GM21786 (cell line): Measurements from ENCODE around the gene IGFBPL1.
"Not testable (repeated sequence)": the region's sequence is repeated elsewhere in the genome, so short reads cannot be mapped to it uniquely, and the experiment has no call there.

ENCODE experiments used
- ATAC-seq: cut with Tn5 transposase; IDR thresholded peaks from one replicate; pipeline ENCODE4 v1.9.1; 2021; ENCODE audit not compliant: unreplicated experiment

Gene IGFBPL1

GRCh38 chr9:38401994-38402393, 22.3 kb downstream of the IGFBPL1 start:
- no peak for ATAC-seq

GRCh38 chr9:38399191-38399590, 25.1 kb downstream of the IGFBPL1 start:
- ATAC-seq: not testable (repeated sequence)

- ATAC-seq: no peak
Observed at GRCh38 chr9:38396371-38396671, 27.9 kb downstream of the IGFBPL1 start.

- no peak for ATAC-seq
Observed at GRCh38 chr9:38395653-38396370, 28.4 kb downstream of the IGFBPL1 start.

GRCh38 chr9:38394416-38394815, 29.8 kb downstream of the IGFBPL1 start:
- ATAC-seq: no peak

GRCh38 chr9:38393128-38393796, 31.0 kb downstream of the IGFBPL1 start:
- no peak for ATAC-seq

GRCh38 chr9:38392235-38393127, 31.8 kb downstream of the IGFBPL1 start, which contains the start of gene ALDH1B1:
ALDH1B1 (plus strand) TSS chr9:38392702; CDS start chr9:38395749, 3,047 bp downstream.
- peak; percentile 98 for ATAC-seq

GRCh38 chr9:38391278-38392118, 32.8 kb downstream of the IGFBPL1 start:
- no peak for ATAC-seq

- no peak for ATAC-seq
Observed at GRCh38 chr9:38390851-38391250, 33.4 kb downstream of the IGFBPL1 start.

- ATAC-seq: no peak
Observed at GRCh38 chr9:38390442-38390841, 33.8 kb downstream of the IGFBPL1 start.

GRCh38 chr9:38389313-38389712, 34.9 kb downstream of the IGFBPL1 start:
- ATAC-seq: no peak

GRCh38 chr9:38388283-38389223, 35.7 kb downstream of the IGFBPL1 start:
- ATAC-seq: no peak

GRCh38 chr9:38387751-38388150, 36.5 kb downstream of the IGFBPL1 start:
- ATAC-seq: no peak

- ATAC-seq: no peak
Observed at GRCh38 chr9:38387066-38387465, 37.2 kb downstream of the IGFBPL1 start.

- no peak for ATAC-seq
Observed at GRCh38 chr9:38386319-38386895, 37.8 kb downstream of the IGFBPL1 start.

- no peak for ATAC-seq
Observed at GRCh38 chr9:38385896-38386295, 38.4 kb downstream of the IGFBPL1 start.

- no peak for ATAC-seq
Observed at GRCh38 chr9:38384990-38385848, 39.0 kb downstream of the IGFBPL1 start.

- ATAC-seq: no peak
Observed at GRCh38 chr9:38382141-38382540, 42.1 kb downstream of the IGFBPL1 start.
